HEK293 (cell line): Measurements from ENCODE around the gene RAB7B.

Experiments
- CTCF ChIA-PET: fragments of 350-600 bp; formaldehyde crosslinking; extraction: SDS; loops from one replicate; lab custom pipeline; 2021; ENCODE audit warnings: antibody characterized with exemption; lab: Yijun Ruan, JAX
- POLR2A ChIA-PET: fragments of 300-600 bp; formaldehyde crosslinking; extraction: SDS; loops from one replicate; lab custom pipeline; 2020; ENCODE audit warnings: antibody characterized with exemption, inconsistent platforms; lab: Yijun Ruan, JAX
- H3K27ac ChIP-seq: fragments of 200-500 bp; sonication (Bioruptor generic); 2 replicates; pipeline ENCODE4 v1.5.1; 2014; ENCODE audit warnings: low read depth, low read length, control low read depth, inconsistent platforms; ENCODE audit errors: extremely low read depth
- H3K36me3 ChIP-seq, 2 experiments: fragments of 200-500 bp in 1 of 2; sonication (Bioruptor generic) in 1 of 2; 1 replicate in 1 of 2; 2 replicates in 1 of 2; pipeline ENCODE4 v1.5.1; 2014 to 2017; ENCODE audit warnings: inconsistent platforms in 2 of 2, low read length in 2 of 2; ENCODE audit not compliant: control insufficient read depth in 2 of 2, insufficient read depth in 1 of 2
- H3K4me1 ChIP-seq: fragments of 200-500 bp; sonication (Bioruptor generic); 2 replicates; pipeline ENCODE4 v1.5.1; 2014; ENCODE audit warnings: mild to moderate bottlenecking, low read length, inconsistent platforms; ENCODE audit not compliant: control insufficient read depth, insufficient read depth
- H3K4me3 ChIP-seq: 2 replicates; pipeline ENCODE4 v1.5.1; 2011; ENCODE audit warnings: low read depth, mild to moderate bottlenecking, control low read depth, low read length, moderate library complexity
- H3K9me3 ChIP-seq: fragments of 200-500 bp; sonication (Bioruptor generic); 2 replicates; pipeline ENCODE4 v1.5.1; 2014; ENCODE audit warnings: low read depth, low read length, inconsistent platforms; ENCODE audit not compliant: control insufficient read depth, insufficient read depth
- EGR2 ChIP-seq: fragments of 450-650 bp; formaldehyde crosslinking; IDR thresholded peaks from 2 replicates; pipeline ENCODE4 v1.5.1; 2016; ENCODE audit warnings: low read depth, missing biosample characterization, missing genetic modification characterization
- HOXC10 ChIP-seq: sonication (generic); formaldehyde crosslinking; IDR thresholded peaks from 2 replicates; pipeline ENCODE4 v1.8.1; 2023; ENCODE audit warnings: mild to moderate bottlenecking, missing genetic modification reagents
- KLF16 ChIP-seq: fragments of 450-650 bp; formaldehyde crosslinking; IDR thresholded peaks from 2 replicates; pipeline ENCODE4 v1.5.1; 2017; ENCODE audit warnings: missing biosample characterization, missing genetic modification characterization
- KLF8 ChIP-seq: fragments of 450-650 bp; formaldehyde crosslinking; IDR thresholded peaks from 2 replicates; pipeline ENCODE4 v1.5.1; 2016; ENCODE audit warnings: missing biosample characterization, missing genetic modification characterization
- REPIN1 ChIP-seq: fragments of 450-650 bp; formaldehyde crosslinking; IDR thresholded peaks from 2 replicates; pipeline ENCODE4 v1.5.1; 2017; ENCODE audit warnings: missing biosample characterization, missing genetic modification characterization, low read depth
- SETDB1 ChIP-seq: IDR thresholded peaks from one replicate; pipeline ENCODE4 v1.6.1; 2017; ENCODE audit warnings: mild to moderate bottlenecking, low read length, moderate library complexity, mixed read lengths; ENCODE audit not compliant: insufficient read length
- YY1 ChIP-seq: fragments of 450-650 bp; formaldehyde crosslinking; IDR thresholded peaks from 2 replicates; pipeline ENCODE4 v1.5.1; 2018; ENCODE audit warnings: missing biosample characterization, missing genetic modification characterization
- ZBTB17 ChIP-seq: fragments of 450-650 bp; formaldehyde crosslinking; IDR thresholded peaks from 2 replicates; pipeline ENCODE4 v1.5.1; 2016; ENCODE audit warnings: missing biosample characterization, missing genetic modification characterization
- ZFHX2 ChIP-seq: fragments of 450-650 bp; formaldehyde crosslinking; conservative IDR thresholded peaks from 2 replicates; pipeline ENCODE4 v1.5.1; 2016; ENCODE audit warnings: missing biosample characterization, missing genetic modification characterization
- ZFP3 ChIP-seq: fragments of 450-650 bp; formaldehyde crosslinking; IDR thresholded peaks from 2 replicates; pipeline ENCODE4 v1.5.1; 2016; ENCODE audit warnings: low read depth, missing biosample characterization, missing genetic modification characterization
- ZNF157 ChIP-seq: fragments of 450-650 bp; formaldehyde crosslinking; IDR thresholded peaks from 2 replicates; pipeline ENCODE4 v1.5.1; 2016; ENCODE audit warnings: missing biosample characterization, missing genetic modification characterization
- ZNF184 ChIP-seq: fragments of 450-650 bp; IDR thresholded peaks from 2 replicates; pipeline ENCODE4 v1.5.1; 2018; ENCODE audit warnings: missing biosample characterization, mild to moderate bottlenecking, missing genetic modification characterization
- ZNF501 ChIP-seq: fragments of 450-650 bp; formaldehyde crosslinking; IDR thresholded peaks from 2 replicates; pipeline ENCODE4 v1.5.1; 2016; ENCODE audit warnings: missing biosample characterization, missing genetic modification characterization
- ZNF571 ChIP-seq: fragments of 450-650 bp; formaldehyde crosslinking; IDR thresholded peaks from 2 replicates; pipeline ENCODE4 v1.5.0; 2017; ENCODE audit warnings: missing biosample characterization, missing genetic modification characterization
- ZNF610 ChIP-seq: fragments of 450-650 bp; formaldehyde crosslinking; IDR thresholded peaks from 2 replicates; pipeline ENCODE4 v1.5.1; 2016; ENCODE audit warnings: missing biosample characterization, missing genetic modification characterization, borderline replicate concordance
- ZSCAN30 ChIP-seq: fragments of 450-650 bp; IDR thresholded peaks from 2 replicates; pipeline ENCODE4 v1.5.1; 2018; ENCODE audit warnings: missing biosample characterization, mild to moderate bottlenecking, missing genetic modification characterization, moderate library complexity
- TF ChIP-seq, protein P1 (sequence below): fragments of 450-650 bp; IDR thresholded peaks from 2 replicates; pipeline ENCODE4 v1.5.1; 2018; ENCODE audit warnings: missing biosample characterization, missing genetic modification characterization
- TF ChIP-seq, protein P2 (sequence below): fragments of 450-650 bp; formaldehyde crosslinking; IDR thresholded peaks from 2 replicates; pipeline ENCODE4 v1.5.1; 2016; ENCODE audit warnings: missing biosample characterization, missing genetic modification characterization
- TF ChIP-seq, protein P3 (sequence below): fragments of 450-650 bp; formaldehyde crosslinking; IDR thresholded peaks from 2 replicates; pipeline ENCODE4 v1.5.1; 2017; ENCODE audit warnings: missing biosample characterization, missing genetic modification characterization
- TF ChIP-seq, protein P4 (sequence below): fragments of 450-650 bp; formaldehyde crosslinking; IDR thresholded peaks from 2 replicates; pipeline ENCODE4 v1.5.1; 2017; ENCODE audit warnings: missing biosample characterization, missing genetic modification characterization

RAB7B gene

DNA sequence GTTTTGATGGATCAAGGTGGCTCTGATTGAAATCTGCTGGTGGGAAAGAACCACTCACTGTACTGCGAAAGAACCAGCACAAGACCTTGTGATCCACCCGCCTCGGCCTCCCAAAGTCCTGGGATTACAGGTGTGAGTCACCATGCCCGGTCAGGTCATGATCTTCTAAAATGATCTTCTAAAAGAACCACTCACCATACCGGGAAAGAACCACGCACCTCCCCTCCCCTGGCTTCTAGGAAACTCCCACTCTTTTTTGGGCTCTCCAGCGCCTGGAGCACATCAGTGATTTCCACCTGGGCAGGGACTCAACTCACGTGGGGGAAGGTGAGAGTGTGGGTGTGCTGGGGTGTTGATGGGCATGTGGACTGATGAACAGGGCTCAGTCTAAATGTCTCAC, 7.9 kb upstream of the RAB7B start:
- H3K4me1 ChIP-seq, result no peaks in the 10 kb centered on the region
- no peak overlapping the region for H3K27ac ChIP-seq
- POLR2A ChIA-PET, result no interaction called here
- H3K9me3 ChIP-seq, result no peaks in the 10 kb centered on the region
- H3K4me3 ChIP-seq, result no peak overlapping the region
- CTCF ChIA-PET, result no interaction called here
- no peak for TF ChIP-seq ZNF571 (tag by site-specific recombination)
- peak; percentile 69 for TF ChIP-seq EGR2
- no peak for TF ChIP-seq ZNF157 (tag by site-specific recombination)
- TF ChIP-seq, protein P1, sequence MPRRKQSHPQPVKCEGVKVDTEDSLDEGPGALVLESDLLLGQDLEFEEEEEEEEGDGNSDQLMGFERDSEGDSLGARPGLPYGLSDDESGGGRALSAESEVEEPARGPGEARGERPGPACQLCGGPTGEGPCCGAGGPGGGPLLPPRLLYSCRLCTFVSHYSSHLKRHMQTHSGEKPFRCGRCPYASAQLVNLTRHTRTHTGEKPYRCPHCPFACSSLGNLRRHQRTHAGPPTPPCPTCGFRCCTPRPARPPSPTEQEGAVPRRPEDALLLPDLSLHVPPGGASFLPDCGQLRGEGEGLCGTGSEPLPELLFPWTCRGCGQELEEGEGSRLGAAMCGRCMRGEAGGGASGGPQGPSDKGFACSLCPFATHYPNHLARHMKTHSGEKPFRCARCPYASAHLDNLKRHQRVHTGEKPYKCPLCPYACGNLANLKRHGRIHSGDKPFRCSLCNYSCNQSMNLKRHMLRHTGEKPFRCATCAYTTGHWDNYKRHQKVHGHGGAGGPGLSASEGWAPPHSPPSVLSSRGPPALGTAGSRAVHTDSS (tag by site-specific recombination), result no peak
- TF ChIP-seq ZNF610, result no peak
- peak; percentile 69 for TF ChIP-seq ZFHX2 (tag by site-specific recombination)
- no peak for TF ChIP-seq ZBTB17 (tag by site-specific recombination)
- no peaks in the 10 kb centered on the region for H3K36me3 ChIP-seq

DNA sequence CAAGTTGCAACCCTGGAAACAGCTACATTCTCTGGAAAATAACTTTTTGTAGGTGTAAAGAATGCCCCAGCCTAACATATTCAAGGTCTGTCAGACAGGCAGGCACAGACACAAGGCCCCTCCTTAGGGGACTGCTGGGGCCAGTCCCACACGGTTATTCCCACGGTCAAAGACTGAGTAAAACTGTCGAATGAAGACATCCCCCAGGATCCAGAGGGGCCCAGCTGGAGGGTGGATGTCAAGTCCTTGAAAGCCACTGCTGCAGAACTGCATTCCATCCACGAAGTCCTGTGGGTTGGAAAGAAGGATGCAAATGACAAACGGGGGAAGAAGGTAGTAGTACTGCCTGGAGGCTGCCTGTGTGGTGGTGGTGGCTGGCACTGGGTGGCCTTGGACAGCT, 6.9 kb upstream of the RAB7B start:
- Histone ChIP-seq H3K9me3 (no peaks in the 10 kb centered on the region), H3K27ac (no peak overlapping the region), H3K4me1 (no peaks in the 10 kb centered on the region), H3K4me3 (no peak overlapping the region), H3K36me3 (no peaks in the 10 kb centered on the region)
- ChIA-PET POLR2A (no interaction called here), CTCF (interaction anchor here (0.7 kb wide), 1 partner anchor 12 kb away, joined by 5 read pairs; no protein-coding TSS in a partner anchor)
- TF ChIP-seq REPIN1 (tag by site-specific recombination) (no peak), ZNF184 (tag by site-specific recombination) (no peak), ZFP3 (tag by site-specific recombination) (no peak), KLF16 (tag by site-specific recombination) (no peak), ZNF501 (no peak), KLF8 (tag by site-specific recombination) (no peak), HOXC10 (CRISPR knock-in tag) (no peak), SETDB1 (no peak), ZNF571 (tag by site-specific recombination) (no peak), ZSCAN30 (tag by site-specific recombination) (no peak), ZNF610 (no peak), YY1 (tag by site-specific recombination) (no peak)
- TF ChIP-seq, protein P2, sequence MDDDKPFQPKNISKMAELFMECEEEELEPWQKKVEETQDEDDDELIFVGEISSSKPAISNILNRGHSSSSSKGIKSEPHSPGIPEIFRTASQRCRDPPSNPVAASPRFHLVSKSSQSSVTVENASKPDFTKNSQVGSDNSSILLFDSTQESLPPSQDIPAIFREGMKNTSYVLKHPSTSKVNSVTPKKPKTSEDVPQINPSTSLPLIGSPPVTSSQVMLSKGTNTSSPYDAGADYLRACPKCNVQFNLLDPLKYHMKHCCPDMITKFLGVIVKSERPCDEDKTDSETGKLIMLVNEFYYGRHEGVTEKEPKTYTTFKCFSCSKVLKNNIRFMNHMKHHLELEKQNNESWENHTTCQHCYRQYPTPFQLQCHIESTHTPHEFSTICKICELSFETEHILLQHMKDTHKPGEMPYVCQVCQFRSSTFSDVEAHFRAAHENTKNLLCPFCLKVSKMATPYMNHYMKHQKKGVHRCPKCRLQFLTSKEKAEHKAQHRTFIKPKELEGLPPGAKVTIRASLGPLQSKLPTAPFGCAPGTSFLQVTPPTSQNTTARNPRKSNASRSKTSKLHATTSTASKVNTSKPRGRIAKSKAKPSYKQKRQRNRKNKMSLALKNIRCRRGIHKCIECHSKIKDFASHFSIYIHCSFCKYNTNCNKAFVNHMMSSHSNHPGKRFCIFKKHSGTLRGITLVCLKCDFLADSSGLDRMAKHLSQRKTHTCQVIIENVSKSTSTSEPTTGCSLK, result no peak
- TF ChIP-seq, protein P3, sequence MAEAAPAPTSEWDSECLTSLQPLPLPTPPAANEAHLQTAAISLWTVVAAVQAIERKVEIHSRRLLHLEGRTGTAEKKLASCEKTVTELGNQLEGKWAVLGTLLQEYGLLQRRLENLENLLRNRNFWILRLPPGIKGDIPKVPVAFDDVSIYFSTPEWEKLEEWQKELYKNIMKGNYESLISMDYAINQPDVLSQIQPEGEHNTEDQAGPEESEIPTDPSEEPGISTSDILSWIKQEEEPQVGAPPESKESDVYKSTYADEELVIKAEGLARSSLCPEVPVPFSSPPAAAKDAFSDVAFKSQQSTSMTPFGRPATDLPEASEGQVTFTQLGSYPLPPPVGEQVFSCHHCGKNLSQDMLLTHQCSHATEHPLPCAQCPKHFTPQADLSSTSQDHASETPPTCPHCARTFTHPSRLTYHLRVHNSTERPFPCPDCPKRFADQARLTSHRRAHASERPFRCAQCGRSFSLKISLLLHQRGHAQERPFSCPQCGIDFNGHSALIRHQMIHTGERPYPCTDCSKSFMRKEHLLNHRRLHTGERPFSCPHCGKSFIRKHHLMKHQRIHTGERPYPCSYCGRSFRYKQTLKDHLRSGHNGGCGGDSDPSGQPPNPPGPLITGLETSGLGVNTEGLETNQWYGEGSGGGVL (tag by site-specific recombination), result no peak
- TF ChIP-seq, protein P4, sequence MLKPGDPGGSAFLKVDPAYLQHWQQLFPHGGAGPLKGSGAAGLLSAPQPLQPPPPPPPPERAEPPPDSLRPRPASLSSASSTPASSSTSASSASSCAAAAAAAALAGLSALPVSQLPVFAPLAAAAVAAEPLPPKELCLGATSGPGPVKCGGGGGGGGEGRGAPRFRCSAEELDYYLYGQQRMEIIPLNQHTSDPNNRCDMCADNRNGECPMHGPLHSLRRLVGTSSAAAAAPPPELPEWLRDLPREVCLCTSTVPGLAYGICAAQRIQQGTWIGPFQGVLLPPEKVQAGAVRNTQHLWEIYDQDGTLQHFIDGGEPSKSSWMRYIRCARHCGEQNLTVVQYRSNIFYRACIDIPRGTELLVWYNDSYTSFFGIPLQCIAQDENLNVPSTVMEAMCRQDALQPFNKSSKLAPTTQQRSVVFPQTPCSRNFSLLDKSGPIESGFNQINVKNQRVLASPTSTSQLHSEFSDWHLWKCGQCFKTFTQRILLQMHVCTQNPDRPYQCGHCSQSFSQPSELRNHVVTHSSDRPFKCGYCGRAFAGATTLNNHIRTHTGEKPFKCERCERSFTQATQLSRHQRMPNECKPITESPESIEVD (tag by site-specific recombination), result no peak
